Vagina (tissue), 2 donors: ENCODE results near the gene BIRC6.

ENCODE experiments used
- CTCF ChIP-seq, 3 experiments: fragments of 450-650 bp in 2 of 3; fragments of 200-600 bp in 1 of 3; sonication (generic) in 1 of 3; IDR thresholded peaks; one replicate each; pipeline ENCODE4 v1.5.1; 2017 to 2019; ENCODE audit warnings: antibody characterized with exemption in 3 of 3, mild to moderate bottlenecking in 2 of 3, moderate library complexity in 2 of 3
- POLR2AphosphoS5 ChIP-seq, 2 donors: sonication (generic); formaldehyde crosslinking; IDR thresholded peaks; one replicate each; pipeline ENCODE4 v1.9.0; 2017; ENCODE audit warnings: antibody characterized with exemption in 2 of 2, mild to moderate bottlenecking in 2 of 2, low read depth in 1 of 2; ENCODE audit not compliant: insufficient read depth in 1 of 2

- no peak for TF ChIP-seq POLR2AphosphoS5 (IDR thresholded peaks at IDR 0.05; ENCODE audit: insufficient read depth in 1 of 2, low read depth in 1 of 2)
- TF ChIP-seq CTCF (IDR thresholded peaks at IDR 0.05), result no peak
Observed at GRCh38 chr2:32404691-32405090, 47.9 kb downstream of the BIRC6 start.
